SU-DHL-6 (cell line): Measurements from ENCODE around the gene SUN5.

Source experiments
- CTCF ChIP-seq: fragments of 200-600 bp; sonication (generic); IDR thresholded peaks from one replicate; pipeline ENCODE4 v1.5.1; 2017; ENCODE audit warnings: antibody characterized with exemption, mild to moderate bottlenecking, low read length, moderate library complexity; ENCODE audit not compliant: insufficient read depth, poor library complexity, severe bottlenecking
- EZH2phosphoT487 ChIP-seq: fragments of 200-600 bp; sonication (generic), shearing (Covaris generic); conservative IDR thresholded peaks from 2 replicates; pipeline ENCODE4 v1.6.1; 2018; ENCODE audit warnings: mild to moderate bottlenecking, antibody characterized with exemption, low read length, moderate library complexity, mixed read lengths

GRCh38 chr20:33037456-33037855 lies 33.2 kb upstream of the SUN5 start:
- no peak for TF ChIP-seq EZH2phosphoT487
- no peak for TF ChIP-seq CTCF
